Skin of body (tissue), 2 donors: ENCODE data around the gene DST. TPM values are rescaled to one million over a fixed set of nuclear protein-coding genes. Genes with fewer than 3 reads are reported as not detected.
"Not testable (repeated sequence)": the region's sequence is repeated elsewhere in the genome, so short reads cannot be mapped to it uniquely, and the experiment has no call there.

ENCODE experiments used
- DNase-seq: peaks from one replicate; lab custom pipeline; 2025; lab: John Stamatoyannopoulos, UW
- total RNA-seq: library from RNA; depleted of rRNA; stranded (reverse); fragments of >200 nt; gene quantifications from one replicate; pipeline ENCODE4 v1.2.3, GENCODE V29; 2014

The DST gene
- total RNA-seq, 1 donor from 2014 or later: 449 TPM

DNA sequence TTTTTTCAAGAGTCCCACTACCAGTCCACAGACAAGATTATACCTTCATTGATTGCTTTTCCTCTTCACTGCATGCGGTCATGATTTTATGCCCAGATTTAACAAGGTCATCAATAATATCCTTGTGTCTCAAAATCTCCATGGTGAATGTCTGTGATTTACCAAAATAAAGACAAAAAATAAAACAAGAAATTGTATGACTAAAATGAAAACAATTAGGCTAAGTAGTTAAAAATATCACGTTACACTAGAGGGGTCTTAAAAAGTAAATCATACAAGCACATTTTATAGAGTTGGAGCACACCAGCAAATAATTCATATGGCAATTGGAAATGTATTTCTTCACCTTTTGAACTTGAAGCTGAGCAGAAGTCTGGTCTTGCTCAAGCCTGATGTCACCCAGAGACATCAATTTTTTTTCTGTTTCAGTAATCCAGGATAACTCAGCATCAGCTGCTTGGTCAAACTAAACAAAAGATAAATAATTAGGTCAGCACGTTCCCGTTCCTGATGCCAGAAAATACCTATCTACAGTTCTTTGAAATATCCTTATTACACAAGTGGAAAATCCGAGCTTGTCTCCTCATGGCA is 125.4 kb downstream of the DST start:
- DNase-seq: no peak

DNA sequence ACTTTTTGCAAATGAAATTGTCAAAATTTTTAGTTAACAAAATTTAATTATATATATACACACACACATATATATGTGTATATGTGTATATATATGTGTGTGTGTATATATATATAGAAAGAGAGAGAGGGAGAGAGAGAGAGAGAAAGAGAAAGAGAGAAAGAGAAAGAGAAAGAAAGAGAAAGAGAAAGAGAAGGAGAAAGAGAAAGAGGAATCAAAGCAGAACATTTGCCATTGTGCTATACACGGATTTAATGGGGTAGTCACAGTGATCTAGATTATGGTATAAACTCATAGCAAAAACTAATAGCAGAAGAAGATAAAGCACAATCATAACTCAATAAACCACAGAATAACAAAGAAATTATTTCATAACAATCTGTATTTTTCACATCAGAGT is 126.7 kb downstream of the DST start:
- DNase-seq: no peak

DNA sequence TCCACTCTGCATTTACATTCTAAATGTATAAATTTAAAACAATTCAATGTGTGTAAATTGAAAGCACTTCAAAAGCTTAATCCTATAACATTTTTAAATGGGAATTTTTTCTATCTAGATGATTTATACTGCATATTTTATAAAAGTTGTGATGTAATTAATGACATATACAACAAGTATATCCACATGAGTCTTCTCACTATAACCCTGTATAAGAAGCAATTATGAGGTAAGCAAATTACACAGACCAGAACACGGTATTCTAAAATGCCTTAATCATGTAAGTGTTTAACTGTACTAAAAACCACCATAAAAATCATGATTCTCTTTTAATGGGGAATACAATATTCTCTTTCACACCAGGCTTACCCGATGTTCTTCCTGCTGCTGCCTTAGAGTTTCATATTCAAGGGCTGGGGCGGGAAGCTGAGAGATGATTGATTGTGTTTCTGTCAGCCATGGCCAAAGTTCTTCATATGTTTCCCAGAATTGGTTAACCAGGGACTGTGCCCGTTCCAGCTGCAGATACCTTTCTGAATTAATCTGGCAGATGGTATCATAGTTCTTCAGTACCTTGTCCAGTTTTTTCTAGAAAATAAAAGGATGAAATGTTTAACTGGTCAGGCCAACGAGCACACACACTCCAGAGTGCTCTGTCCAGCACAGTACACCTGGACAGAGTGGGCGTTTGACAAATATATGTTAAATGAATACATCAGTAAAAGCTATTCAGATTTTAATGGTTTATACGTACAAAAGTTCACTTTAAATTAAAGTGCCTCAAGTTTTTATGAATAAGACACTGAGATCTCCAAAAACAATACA is 127.4 kb downstream of the DST start:
- DNase-seq: no peak

DNA sequence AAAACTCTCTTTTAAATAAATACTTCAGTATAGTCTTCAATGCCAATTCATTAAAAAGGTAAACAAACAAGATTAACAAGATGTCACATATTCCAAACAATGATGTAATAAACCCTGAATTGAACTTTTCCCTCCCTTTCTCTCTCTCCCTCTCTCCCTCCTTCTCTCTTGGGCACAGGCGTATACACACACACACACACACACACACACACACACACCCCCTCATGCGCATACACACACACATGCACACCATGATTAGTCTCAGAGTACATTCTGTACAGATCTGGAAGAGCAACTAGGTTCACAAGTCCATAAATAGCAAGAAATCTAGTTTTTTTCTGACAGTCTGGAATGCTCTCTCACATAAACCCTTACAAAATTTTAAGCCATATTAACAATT is 128.3 kb downstream of the DST start:
- no peak for DNase-seq

DNA sequence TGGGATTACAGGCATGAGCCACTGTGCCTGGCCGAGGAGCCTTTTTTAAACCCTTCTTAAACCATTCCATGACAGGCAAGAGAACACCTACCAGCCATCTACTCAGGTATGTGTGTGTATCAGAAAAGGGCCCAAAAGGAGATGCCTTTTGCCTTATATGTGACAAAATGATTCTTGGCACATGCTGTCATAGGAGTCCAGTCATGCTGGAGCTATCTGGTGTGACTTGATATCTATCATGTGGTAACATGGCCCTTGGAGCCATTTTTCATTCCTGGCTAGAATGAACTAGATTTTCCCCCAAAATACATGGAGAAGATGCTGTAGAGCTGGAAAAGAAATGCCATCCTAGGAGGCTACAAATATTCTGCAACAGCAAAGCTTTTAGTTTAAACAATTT is 129.1 kb downstream of the DST start:
- DNase-seq: no peak

DNA sequence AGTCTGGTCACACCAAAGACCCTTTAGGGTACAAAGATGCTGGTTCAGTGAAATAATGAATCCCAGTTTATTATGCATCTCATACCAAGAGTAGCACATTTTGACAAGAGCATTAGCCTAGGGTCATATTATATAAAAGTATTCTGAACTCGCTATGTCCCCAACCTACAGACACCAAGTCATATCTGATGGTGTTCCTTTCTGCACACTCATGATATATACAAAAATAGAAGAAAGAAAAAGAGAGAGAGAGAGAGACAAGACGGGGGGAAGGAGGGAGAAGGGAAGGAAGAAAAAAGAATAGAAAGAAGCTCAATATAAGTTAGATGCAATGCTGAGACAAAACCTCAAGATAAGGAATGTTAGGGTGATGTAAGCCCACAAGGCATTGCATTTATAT is 131.1 kb downstream of the DST start:
- DNase-seq: no peak

DNA sequence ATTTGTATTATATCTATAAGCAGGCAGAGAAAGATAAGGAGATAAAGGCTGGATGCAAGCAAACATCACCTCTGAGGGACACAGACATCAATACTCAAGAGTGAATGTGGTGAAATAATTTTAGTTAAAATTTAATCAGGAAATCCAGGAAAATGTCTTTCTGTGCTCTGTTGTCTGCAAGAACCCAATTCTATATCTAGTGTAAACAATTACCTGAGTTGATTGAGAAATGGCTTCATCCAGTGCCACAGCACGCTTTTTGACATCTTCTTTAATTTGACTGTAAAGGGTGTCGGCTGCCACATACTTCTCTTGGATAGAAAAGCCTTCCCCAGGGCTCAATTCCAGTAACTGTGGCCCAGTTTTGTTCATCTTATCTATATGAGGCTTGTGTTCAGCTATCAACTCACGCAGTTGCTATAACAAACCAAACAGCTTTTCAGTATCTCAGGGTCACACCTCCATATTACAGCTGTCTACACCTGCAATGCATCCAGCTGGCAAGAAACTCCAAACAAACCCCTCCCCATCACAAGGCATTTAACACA is 131.6 kb downstream of the DST start:
- peak; percentile 16 for DNase-seq

DNA sequence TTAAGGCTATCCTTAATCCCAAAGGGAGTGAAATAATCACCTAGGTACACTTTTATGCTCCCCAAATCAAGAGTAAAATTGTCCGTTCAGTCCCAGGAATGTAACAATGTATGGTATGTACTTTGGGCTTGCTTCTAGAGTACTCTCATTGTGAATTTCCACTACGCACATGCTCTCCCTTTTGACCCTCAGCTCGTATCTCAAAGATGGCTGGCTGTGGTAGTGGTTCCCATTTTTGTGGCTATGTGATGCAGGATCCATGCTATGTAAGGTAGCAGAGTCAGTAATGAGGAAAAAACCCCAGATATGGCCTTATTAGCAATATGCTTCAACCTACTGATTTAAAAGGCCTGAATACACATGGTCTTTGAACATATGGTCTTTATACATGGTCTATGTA is 133.7 kb downstream of the DST start:
- DNase-seq: no peak

DNA sequence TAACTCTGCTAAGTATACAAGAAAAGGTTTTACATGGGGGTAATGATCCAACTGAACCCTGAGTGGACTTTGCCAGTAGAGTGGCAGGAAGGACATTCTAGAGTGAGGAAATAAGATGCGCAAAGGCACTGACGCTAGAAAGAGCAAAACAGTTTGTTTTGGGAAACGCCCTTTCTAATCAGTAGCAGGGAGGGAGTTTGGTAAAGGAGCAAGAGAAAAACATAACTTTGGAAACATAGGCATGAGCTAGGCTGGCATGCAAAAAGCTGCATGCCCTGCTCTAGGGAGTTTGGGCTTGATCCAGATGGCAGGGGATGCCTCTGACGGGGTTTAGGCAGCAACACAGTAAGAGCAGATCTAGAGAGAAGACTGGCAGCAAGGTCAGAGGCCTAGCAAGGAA is 135.2 kb downstream of the DST start:
- no peak for DNase-seq

DNA sequence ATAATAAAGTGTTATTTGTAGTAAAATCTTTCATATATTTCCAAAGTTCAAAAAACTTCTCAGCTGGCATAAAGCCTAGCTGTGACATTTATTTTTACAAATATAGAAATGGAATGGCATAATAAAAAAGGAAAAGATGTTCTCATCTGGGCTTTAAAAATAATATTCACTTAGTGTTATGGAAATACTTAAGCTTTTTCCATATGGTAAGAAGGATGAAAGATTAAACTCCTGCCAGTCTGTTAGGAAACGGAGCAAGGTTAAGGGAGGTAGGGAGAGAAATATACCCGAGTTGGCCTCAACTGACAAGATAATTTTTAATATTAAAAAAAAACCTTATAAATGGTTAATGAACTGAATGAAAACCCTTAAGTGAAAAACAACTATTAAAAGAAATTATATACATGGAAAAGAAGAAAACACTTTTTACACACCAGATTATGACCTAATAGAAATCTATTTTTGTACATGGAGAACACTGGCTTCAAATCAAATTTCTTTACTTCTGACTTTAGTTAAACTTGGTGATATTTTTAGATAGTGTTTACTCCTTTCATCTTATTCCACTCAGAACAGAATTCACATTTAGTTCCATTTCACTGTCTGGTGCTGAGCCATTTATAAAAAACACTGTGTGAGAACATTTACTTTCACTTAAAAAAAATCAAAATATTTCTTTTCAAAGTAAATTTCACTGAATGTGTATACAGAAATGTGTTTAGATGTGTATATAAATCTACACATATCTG is 137.0 kb downstream of the DST start:
- DNase-seq: peak; percentile 33

DNA sequence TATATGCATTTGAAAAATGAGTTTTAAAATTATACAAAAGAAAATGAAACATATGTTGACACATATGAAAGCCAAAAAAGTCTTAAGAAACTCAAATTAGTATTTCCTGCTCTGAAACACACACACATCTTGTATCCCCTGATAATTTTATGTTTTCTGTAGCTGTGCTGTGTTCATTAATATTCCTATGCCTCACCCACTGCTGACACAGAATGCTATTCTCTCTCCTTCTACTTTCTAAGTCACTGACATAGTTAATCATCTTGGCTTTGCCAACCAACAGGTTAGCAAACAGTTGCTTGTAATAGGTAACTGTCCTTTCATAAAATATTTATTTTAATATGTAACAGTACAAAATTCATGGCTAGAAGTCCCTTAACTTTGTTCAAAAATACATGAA is 140.7 kb downstream of the DST start:
- no peak for DNase-seq

DNA sequence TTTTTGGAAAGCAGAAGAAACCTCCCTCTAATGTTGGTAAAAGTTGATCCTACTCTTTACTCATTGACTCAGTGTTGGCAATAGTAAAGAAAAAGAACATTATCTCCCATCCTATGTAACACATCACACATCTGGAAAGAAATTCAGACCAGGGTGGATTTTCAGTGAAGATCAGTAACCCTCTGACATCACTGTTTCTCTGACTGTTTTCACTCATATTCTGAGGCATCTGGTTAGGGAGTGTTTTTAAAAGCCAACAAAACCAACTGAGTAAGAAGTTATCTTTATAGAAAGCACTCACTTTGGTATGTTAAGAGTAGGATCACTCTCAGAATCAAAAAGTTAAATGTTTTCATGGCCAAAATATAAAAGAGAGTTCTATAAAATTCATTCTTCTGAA is 143.6 kb downstream of the DST start:
- peak; percentile 78 for DNase-seq

DNA sequence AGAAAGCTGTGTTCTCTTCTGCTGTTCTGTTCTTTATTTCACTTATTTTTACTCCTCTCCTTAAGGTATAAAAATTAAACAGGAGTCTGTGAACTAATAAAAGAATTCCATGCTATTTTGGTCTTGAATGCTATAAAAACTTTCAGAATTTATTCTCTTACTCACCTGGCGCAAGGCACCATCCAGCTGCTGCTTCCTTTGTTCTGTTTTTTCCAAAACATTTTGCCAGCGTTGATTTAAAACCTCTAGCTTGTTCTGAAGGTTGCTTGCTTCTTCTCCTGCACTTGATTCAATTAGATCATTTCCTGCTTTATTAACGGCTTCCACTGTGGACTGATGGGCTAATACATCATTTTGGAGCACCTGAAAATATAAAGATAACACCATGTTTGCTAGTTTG is 145.0 kb downstream of the DST start:
- no peak for DNase-seq

DNA sequence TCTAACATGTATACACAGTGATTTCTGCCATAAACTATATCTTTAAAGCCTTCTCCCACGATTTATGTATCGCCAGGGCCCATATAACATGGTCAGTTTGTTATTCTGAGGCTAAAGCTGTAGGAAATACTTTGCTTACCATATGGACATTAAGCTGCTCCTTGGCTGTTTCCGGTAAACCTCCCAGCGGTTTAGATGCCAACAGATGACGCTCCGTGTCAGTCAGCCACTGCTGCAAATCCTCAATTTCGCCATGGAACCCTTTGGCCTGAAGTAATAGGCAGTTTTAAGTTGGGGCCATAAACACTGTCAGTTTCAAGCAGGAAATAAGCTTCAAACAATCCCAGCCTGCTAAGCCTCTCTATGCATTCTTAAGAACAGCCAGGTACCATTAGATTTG is 145.4 kb downstream of the DST start:
- DNase-seq: no peak

DNA sequence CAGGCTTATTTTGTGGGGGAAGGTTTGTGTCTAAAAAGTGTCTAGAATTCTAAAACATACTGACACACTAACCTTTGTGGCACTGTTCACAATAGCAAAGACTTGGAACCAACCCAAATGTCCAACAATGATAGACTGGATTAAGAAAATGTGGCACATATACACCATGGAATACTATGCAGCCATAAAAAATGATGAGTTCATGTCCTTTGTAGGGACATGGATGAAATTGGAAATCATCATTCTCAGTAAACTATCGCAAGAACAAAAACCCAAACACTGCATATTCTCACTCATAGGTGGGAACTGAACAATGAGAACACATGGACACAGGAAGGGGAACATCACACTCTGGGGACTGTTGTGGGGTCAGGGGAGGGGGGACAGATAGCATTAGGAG is 146.0 kb downstream of the DST start:
- not testable (repeated sequence) for DNase-seq

DNA sequence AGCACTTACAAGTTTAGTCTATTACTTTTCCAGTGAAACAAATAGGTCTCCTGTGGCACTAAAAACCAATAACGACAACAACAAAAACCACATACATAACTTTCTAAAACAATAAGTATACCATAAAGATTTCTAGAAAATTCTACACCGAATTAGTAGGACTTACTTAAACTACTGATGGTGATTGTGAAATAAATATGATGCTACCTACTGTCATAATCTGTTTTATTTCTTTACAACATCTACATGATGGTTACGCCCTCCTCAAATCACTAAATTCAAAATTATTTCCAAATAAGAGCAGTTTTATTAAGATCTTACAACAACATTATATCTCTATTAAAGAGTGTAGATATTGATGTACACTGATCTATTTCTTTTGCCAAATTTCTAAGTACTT is 147.0 kb downstream of the DST start:
- DNase-seq: no peak

DNA sequence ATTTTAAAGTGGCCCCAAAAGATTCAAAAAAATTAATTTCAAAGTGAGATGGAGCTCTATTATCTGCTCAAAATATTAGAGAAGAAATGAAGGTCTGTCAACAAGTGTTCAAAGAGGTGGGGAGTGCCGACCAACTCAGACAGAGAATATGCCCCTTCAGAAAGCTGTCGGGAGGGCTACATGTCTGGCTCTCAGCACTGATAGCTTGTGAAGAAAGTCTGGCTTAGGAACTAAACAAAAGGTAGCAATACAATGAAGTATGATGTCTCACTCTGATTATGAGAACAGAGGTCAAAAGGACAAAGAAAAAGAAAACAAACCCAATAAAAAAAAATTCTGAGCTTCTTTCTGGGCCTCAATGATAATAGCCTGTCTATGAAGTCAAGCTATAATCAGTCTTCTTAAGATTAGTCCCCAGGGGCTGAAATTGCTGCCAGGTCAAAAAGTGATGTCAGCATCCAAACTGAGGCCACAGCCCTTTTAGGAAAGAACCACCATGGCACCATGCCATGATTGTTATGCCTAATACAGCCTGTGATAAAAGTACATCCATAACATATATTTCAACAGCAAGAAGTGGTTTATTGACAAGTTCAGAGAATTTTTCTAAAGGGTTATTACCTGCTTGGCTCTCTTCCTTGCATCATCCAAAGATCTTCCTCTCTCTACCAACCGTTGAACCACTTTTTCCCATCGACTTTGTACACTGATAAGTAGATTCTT is 150.9 kb downstream of the DST start:
- peak; percentile 25 for DNase-seq

DNA sequence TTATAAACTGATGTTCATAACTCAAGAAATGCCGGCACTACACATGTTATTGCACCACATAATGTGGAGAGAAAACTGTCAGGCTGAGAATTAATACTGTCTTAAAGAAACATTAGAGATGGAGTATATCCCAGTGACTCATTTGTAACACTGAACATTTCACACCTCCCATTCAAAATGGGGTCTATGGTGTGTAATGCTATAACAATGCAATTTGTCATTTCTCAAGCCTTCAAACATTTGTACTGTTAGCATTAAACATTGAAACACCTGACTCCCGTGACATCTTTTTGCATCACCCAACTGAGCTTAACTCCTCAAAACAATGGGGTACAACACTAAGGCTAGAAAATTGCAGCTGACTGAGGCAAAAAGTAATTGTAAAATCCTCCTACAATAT is 151.7 kb downstream of the DST start:
- no peak for DNase-seq

DNA sequence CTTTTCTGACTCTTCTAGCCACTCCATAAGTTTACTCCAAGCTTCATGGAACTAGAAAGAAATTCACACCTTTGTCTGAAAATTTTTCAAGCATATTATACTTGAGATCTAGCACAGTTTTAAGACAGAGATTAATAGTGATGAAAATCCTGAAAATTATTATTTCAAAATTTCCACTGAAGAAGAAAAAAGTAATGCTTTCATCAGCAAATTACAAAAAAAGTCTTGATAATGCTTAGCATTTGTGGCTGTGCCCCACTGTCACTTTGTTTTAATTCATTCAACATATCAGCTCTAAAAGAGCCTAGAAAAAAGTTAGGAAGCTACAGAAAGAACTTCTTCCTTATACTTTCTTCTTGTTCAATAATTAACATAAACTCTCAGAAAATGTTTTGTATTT is 153.1 kb downstream of the DST start:
- DNase-seq: no peak

DNA sequence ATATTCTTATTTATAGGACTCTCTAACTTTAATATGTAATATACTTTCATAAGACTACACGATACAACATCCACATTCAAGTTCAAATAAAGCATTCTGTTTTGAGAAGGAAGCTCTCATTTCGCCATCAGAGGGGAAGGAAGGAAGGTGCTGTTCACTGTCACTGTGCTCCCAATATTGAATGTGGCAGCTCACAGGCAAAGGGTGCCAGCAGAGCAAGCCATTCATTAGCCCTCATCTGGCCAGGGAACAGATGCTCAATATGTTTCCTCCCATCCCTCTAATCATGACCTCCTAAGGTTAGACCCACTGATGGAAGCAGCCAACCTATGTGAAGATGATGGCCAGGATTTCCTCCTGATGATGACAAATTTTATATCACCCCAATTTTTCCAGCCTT is 154.4 kb downstream of the DST start:
- DNase-seq: no peak

DNA sequence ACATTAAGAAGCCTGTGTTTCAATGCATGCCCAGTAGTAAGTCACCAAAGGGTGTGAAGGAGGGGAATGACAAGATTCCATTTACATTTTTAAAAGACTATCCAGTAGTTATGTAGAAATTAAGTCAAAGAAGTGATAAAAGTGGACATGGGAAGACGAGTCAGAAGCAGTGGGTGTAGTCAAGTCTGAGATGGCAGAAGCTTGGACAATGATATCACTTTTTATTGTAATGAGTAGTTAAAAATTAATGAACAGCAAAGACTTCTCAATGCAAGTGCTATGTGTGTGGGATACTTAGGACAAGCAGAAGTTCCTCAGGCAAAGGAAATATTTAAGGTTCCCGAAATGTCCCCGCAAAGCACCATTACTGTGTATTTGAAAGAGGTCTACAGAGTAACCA is 156.0 kb downstream of the DST start:
- no peak for DNase-seq

DNA sequence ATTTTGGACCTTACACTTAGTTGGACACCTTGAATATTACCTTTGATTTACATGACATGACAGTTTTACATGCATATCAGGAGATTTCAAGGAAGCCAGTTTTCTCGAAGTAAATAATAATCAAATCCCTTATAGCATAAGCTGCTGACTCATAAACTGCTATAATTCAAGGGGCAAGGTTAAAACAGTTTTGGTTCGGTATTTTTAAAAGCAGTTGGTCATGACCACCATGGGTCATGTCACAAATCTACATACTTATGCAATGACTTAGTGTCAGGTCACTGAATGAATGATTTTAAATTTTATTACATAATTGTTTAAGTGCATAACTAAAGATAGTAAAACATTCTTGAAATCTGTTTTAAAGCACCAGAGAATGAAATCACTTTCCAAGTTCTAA is 158.0 kb downstream of the DST start:
- no peak for DNase-seq
